Body of pancreas (tissue), 4 donors: ENCODE data around the gene RASA3.
"Not testable (repeated sequence)": the region's sequence is repeated elsewhere in the genome, so short reads cannot be mapped to it uniquely, and the experiment has no call there.

Source experiments
- POLR2A ChIP-seq, 3 donors: fragments of 450-650 bp; IDR thresholded peaks; one replicate each; pipeline ENCODE4 v1.6.1; 2016; ENCODE audit warnings: antibody characterized with exemption in 3 of 3, mild to moderate bottlenecking in 2 of 3
- TF ChIP-seq, protein P1 (sequence below), 7 experiments: fragments of 450-650 bp in 4 of 7; fragments of 200-600 bp in 3 of 7; sonication (generic) in 3 of 7; IDR thresholded peaks; one replicate each; pipeline ENCODE4 v1.5.1; 2016 to 2019; ENCODE audit warnings: antibody characterized with exemption in 7 of 7

GRCh38 chr13:114114666-114115065 is 17.8 kb downstream of the RASA3 start:
- TF ChIP-seq, protein P1, sequence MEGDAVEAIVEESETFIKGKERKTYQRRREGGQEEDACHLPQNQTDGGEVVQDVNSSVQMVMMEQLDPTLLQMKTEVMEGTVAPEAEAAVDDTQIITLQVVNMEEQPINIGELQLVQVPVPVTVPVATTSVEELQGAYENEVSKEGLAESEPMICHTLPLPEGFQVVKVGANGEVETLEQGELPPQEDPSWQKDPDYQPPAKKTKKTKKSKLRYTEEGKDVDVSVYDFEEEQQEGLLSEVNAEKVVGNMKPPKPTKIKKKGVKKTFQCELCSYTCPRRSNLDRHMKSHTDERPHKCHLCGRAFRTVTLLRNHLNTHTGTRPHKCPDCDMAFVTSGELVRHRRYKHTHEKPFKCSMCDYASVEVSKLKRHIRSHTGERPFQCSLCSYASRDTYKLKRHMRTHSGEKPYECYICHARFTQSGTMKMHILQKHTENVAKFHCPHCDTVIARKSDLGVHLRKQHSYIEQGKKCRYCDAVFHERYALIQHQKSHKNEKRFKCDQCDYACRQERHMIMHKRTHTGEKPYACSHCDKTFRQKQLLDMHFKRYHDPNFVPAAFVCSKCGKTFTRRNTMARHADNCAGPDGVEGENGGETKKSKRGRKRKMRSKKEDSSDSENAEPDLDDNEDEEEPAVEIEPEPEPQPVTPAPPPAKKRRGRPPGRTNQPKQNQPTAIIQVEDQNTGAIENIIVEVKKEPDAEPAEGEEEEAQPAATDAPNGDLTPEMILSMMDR (IDR thresholded peaks at IDR 0.05) = not testable (repeated sequence)
- not testable (repeated sequence) for TF ChIP-seq POLR2A (IDR thresholded peaks at IDR 0.05)
